GM19025 (cell line): ENCODE data around the gene TRIM52.

Source experiments
- ATAC-seq: cut with Tn5 transposase; IDR thresholded peaks from one replicate; pipeline ENCODE4 v1.9.1; 2021; ENCODE audit warnings: mild to moderate bottlenecking, low read depth, moderate library complexity; ENCODE audit not compliant: unreplicated experiment

The TRIM52 gene

GRCh38 chr5:181234455-181235306 lies 26.3 kb downstream of the TRIM52 start:
- ATAC-seq, result no peak

GRCh38 chr5:181233801-181234454 lies 27.0 kb downstream of the TRIM52 start:
- ATAC-seq, result no peak

- no peak for ATAC-seq
Observed at GRCh38 chr5:181233088-181233800, 27.7 kb downstream of the TRIM52 start.

GRCh38 chr5:181232593-181232992 lies 28.4 kb downstream of the TRIM52 start:
- ATAC-seq, result no peak

GRCh38 chr5:181231432-181231831 lies 29.5 kb downstream of the TRIM52 start:
- ATAC-seq, result no peak

GRCh38 chr5:181230551-181230950 lies 30.4 kb downstream of the TRIM52 start:
- ATAC-seq, result no peak

GRCh38 chr5:181229996-181230395 lies 30.9 kb downstream of the TRIM52 start:
- no peak for ATAC-seq

- no peak for ATAC-seq
Observed at GRCh38 chr5:181224390-181225229, 36.3 kb downstream of the TRIM52 start.

GRCh38 chr5:181223729-181224389 lies 37.1 kb downstream of the TRIM52 start:
- no peak for ATAC-seq

GRCh38 chr5:181223058-181223728 lies 37.8 kb downstream of the TRIM52 start, which contains the start of gene TRIM41:
TSS of gene TRIM41 (plus strand) at chr5:181223281. CDS start at chr5:181224000, 719 bp downstream.
- ATAC-seq, result peak; percentile 67

GRCh38 chr5:181222630-181223057 lies 38.3 kb downstream of the TRIM52 start:
- ATAC-seq, result no peak

GRCh38 chr5:181221792-181222629 lies 38.9 kb downstream of the TRIM52 start:
- ATAC-seq, result peak; percentile 24

GRCh38 chr5:181221105-181221791 lies 39.7 kb downstream of the TRIM52 start:
- ATAC-seq, result no peak

- ATAC-seq, result no peak
Observed at GRCh38 chr5:181220178-181220515, 40.8 kb downstream of the TRIM52 start.

GRCh38 chr5:181219262-181220177 lies 41.4 kb downstream of the TRIM52 start:
- no peak for ATAC-seq

GRCh38 chr5:181218795-181219124 lies 42.2 kb downstream of the TRIM52 start:
- ATAC-seq, result no peak

GRCh38 chr5:181217803-181218062 lies 43.2 kb downstream of the TRIM52 start:
- no peak for ATAC-seq
